UCSD-AML1 (cell line): ENCODE measurements around the gene NKX1-2.

Experiments
- DNase-seq: peaks from one replicate; lab custom pipeline; 2025; ENCODE audit not compliant: unreplicated experiment; lab: John Stamatoyannopoulos, UW

Gene NKX1-2

GRCh38 chr10:124476043-124476725 is 26.3 kb upstream of the NKX1-2 start:
- DNase-seq = no peak

GRCh38 chr10:124474514-124475070 is 24.8 kb upstream of the NKX1-2 start:
- DNase-seq = no peak

GRCh38 chr10:124473070-124473469 is 23.2 kb upstream of the NKX1-2 start:
- no peak for DNase-seq

GRCh38 chr10:124472071-124472470 is 22.2 kb upstream of the NKX1-2 start:
- DNase-seq = no peak

GRCh38 chr10:124470544-124471434 is 21.0 kb upstream of the NKX1-2 start:
- no peak for DNase-seq

- no peak for DNase-seq
Observed at GRCh38 chr10:124469956-124470484, 20.2 kb upstream of the NKX1-2 start.

- DNase-seq = no peak
Observed at GRCh38 chr10:124468624-124469023, 18.8 kb upstream of the NKX1-2 start.

GRCh38 chr10:124467165-124467564 is 17.3 kb upstream of the NKX1-2 start:
- no peak for DNase-seq

GRCh38 chr10:124465777-124466488 is 16.1 kb upstream of the NKX1-2 start:
- no peak for DNase-seq

GRCh38 chr10:124465003-124465776 is 15.4 kb upstream of the NKX1-2 start:
- DNase-seq = no peak

GRCh38 chr10:124464028-124464965 is 14.5 kb upstream of the NKX1-2 start:
- no peak for DNase-seq

- DNase-seq = no peak
Observed at GRCh38 chr10:124462348-124462695, 12.5 kb upstream of the NKX1-2 start.

- DNase-seq = peak; percentile 89
Observed at GRCh38 chr10:124461642-124462347, 12.0 kb upstream of the NKX1-2 start, which contains the start of gene LHPP. Gene LHPP (plus strand): TSS chr10:124461823. CDS start chr10:124461863, 40 bp downstream.

GRCh38 chr10:124460144-124460543 is 10.3 kb upstream of the NKX1-2 start:
- no peak for DNase-seq

- no peak for DNase-seq
Observed at GRCh38 chr10:124459395-124459794, 9.6 kb upstream of the NKX1-2 start.

GRCh38 chr10:124458889-124459288 is 9.1 kb upstream of the NKX1-2 start:
- DNase-seq = no peak

GRCh38 chr10:124458473-124458872 is 8.6 kb upstream of the NKX1-2 start:
- no peak for DNase-seq

- DNase-seq = no peak
Observed at GRCh38 chr10:124455441-124455840, 5.6 kb upstream of the NKX1-2 start.
